ENCODE measurements around the gene PTPN6. TPM values are rescaled to one million over a fixed set of nuclear protein-coding genes. Genes with fewer than 3 reads are reported as not detected.

The PTPN6 gene
- total RNA-seq, 2 experiments from 2014 or later = 295 to 299 TPM

- H3K4me3 Mint-ChIP-seq = peak overlapping the region; percentile 50
- no peaks in the 10 kb centered on the region for H3K9me3 Mint-ChIP-seq
- ChIA-PET CTCF (interaction anchor here (1.0 to 4.7 kb wide), 21 partner anchors 9 to 219 kb away, joined by 3 to 28 read pairs (median 10); partner anchors contain the start of genes C12orf57, C1RL, ENO2 and LPCAT3), POLR2A (interaction anchor here (0.6 to 19.4 kb wide), 14 partner anchors 9 to 433 kb away, joined by 3 to 295 read pairs (median 6); partner anchors contain the start of genes C12orf57, MRPL51, PTPN6 and RNU7-1)
- DNase-seq = no peak
- H3K27ac Mint-ChIP-seq = peak overlapping the region; percentile 31
- no peaks in the 10 kb centered on the region for H3K27me3 Mint-ChIP-seq
- peaks cover 60% of the 10 kb centered on the region for H3K4me1 Mint-ChIP-seq
- peaks cover 32% of the 10 kb centered on the region for H3K36me3 Mint-ChIP-seq (ENCODE audit: low read depth)
Observed at GRCh38 chr12:6925540-6926279, 25.4 kb upstream of the PTPN6 start.

GRCh38 chr12:6927379-6928021 is 23.7 kb upstream of the PTPN6 start, which contains the start of gene ATN1:
ATN1 (plus strand) TSS chr12:6927959; CDS start chr12:6934002, 6,043 bp downstream.
- peaks cover 68% of the 10 kb centered on the region for H3K4me1 Mint-ChIP-seq
- H3K27me3 Mint-ChIP-seq = no peaks in the 10 kb centered on the region
- DNase-seq = peak; percentile 48
- peak within 1 kb of the TSS; percentile 90 for H3K4me3 Mint-ChIP-seq
- peak within 1 kb of the TSS; percentile 78 for H3K27ac Mint-ChIP-seq
- H3K36me3 Mint-ChIP-seq (ENCODE audit: low read depth) = peaks cover 20% of the 10 kb centered on the region
- no peaks in the 10 kb centered on the region for H3K9me3 Mint-ChIP-seq
- ChIA-PET POLR2A (interaction anchor here (0.6 to 19.4 kb wide), 16 partner anchors 9 to 185 kb away, joined by 3 to 295 read pairs (median 6); partner anchors contain the start of genes C12orf57, C1RL, ENO2 and PTPN6), CTCF (interaction anchor here (0.5 to 4.7 kb wide), 9 partner anchors 10 to 186 kb away, joined by 3 to 28 read pairs (median 11); partner anchors contain the start of genes C12orf57, LRRC23, RNU7-1 and SPSB2)

GRCh38 chr12:6928022-6928702 is 23.0 kb upstream of the PTPN6 start:
- Mint-ChIP-seq H3K27ac (peak overlapping the region; percentile 78), H3K4me3 (peak overlapping the region; percentile 78), H3K27me3 (no peaks in the 10 kb centered on the region), H3K36me3 (ENCODE audit: low read depth) (peaks cover 18% of the 10 kb centered on the region), H3K9me3 (no peaks in the 10 kb centered on the region), H3K4me1 (peaks cover 69% of the 10 kb centered on the region)
- POLR2A ChIA-PET = interaction anchor here (0.6 to 19.4 kb wide), 7 partner anchors 8 to 59 kb away, joined by 3 to 295 read pairs (median 7); partner anchors contain the start of genes C12orf57, PTPN6, RNU7-1 and SPSB2
- CTCF ChIA-PET = interaction anchor here (0.5 to 4.7 kb wide), 3 partner anchors 9 to 59 kb away, joined by 3 to 27 read pairs (median 4); partner anchors contain the start of gene SPSB2
- no peak for DNase-seq

- CTCF ChIA-PET = interaction anchor here (1.0 to 1.3 kb wide), 6 partner anchors 9 to 235 kb away, joined by 3 to 7 read pairs (median 3); partner anchors contain the start of genes C12orf57 and RNU7-1
- DNase-seq = no peak
- Mint-ChIP-seq H3K27ac (peak overlapping the region; percentile 78), H3K9me3 (no peaks in the 10 kb centered on the region), H3K4me1 (peaks cover 76% of the 10 kb centered on the region), H3K27me3 (no peaks in the 10 kb centered on the region), H3K36me3 (ENCODE audit: low read depth) (peaks cover 16% of the 10 kb centered on the region), H3K4me3 (peak overlapping the region; percentile 78)
- POLR2A ChIA-PET = interaction anchor here (1.1 to 19.4 kb wide), 7 partner anchors 7 to 60 kb away, joined by 3 to 295 read pairs (median 7); partner anchors contain the start of genes C12orf57, PTPN6, RNU7-1 and SPSB2
Observed at GRCh38 chr12:6928703-6929407, 22.3 kb upstream of the PTPN6 start.

GRCh38 chr12:6929466-6930452 is 21.4 kb upstream of the PTPN6 start:
- POLR2A ChIA-PET = interaction anchor here (1.1 to 19.4 kb wide), 6 partner anchors 7 to 60 kb away, joined by 3 to 295 read pairs (median 8); partner anchors contain the start of genes C12orf57, PTPN6, RNU7-1 and SPSB2
- no peak for DNase-seq
- Mint-ChIP-seq H3K9me3 (no peaks in the 10 kb centered on the region), H3K4me3 (peak overlapping the region; percentile 78), H3K4me1 (peaks cover 76% of the 10 kb centered on the region), H3K36me3 (ENCODE audit: low read depth) (peaks cover 19% of the 10 kb centered on the region), H3K27me3 (no peaks in the 10 kb centered on the region), H3K27ac (peak overlapping the region; percentile 78)
- CTCF ChIA-PET = interaction anchor here (1.0 to 1.3 kb wide), 5 partner anchors 8 to 234 kb away, joined by 3 to 7 read pairs (median 3); partner anchors contain the start of genes C12orf57 and RNU7-1

- H3K9me3 Mint-ChIP-seq = no peaks in the 10 kb centered on the region
- H3K4me3 Mint-ChIP-seq = no peak overlapping the region
- peaks cover 76% of the 10 kb centered on the region for H3K4me1 Mint-ChIP-seq
- no peaks in the 10 kb centered on the region for H3K27me3 Mint-ChIP-seq
- ChIA-PET CTCF (interaction anchor here (1.0 to 1.4 kb wide), 3 partner anchors 9 to 60 kb away, joined by 4 to 6 read pairs (median 4); partner anchors contain the start of gene SPSB2), POLR2A (interaction anchor here (0.7 to 19.4 kb wide), 6 partner anchors 10 to 175 kb away, joined by 3 to 295 read pairs (median 3); partner anchors contain the start of genes C12orf57, ENO2, PTPN6 and RNU7-1)
- H3K36me3 Mint-ChIP-seq (ENCODE audit: low read depth) = peaks cover 39% of the 10 kb centered on the region
- DNase-seq = no peak
- H3K27ac Mint-ChIP-seq = peak overlapping the region; percentile 76
Observed at GRCh38 chr12:6932766-6933165, 18.4 kb upstream of the PTPN6 start.

GRCh38 chr12:6934110-6934509 is 17.0 kb upstream of the PTPN6 start:
- H3K27ac Mint-ChIP-seq = peak overlapping the region; percentile 41
- DNase-seq = no peak
- H3K4me3 Mint-ChIP-seq = no peak overlapping the region
- H3K27me3 Mint-ChIP-seq = no peaks in the 10 kb centered on the region
- ChIA-PET POLR2A (interaction anchor here (1.4 to 19.4 kb wide), 5 partner anchors 8 to 66 kb away, joined by 4 to 295 read pairs (median 34); partner anchors contain the start of genes ATN1, C12orf57, PTPN6 and RNU7-1), CTCF (interaction anchor here (1.0 to 2.4 kb wide), 3 partner anchors 10 to 65 kb away, joined by 3 to 15 read pairs (median 3); no protein-coding TSS in a partner anchor)
- H3K9me3 Mint-ChIP-seq = no peaks in the 10 kb centered on the region
- peaks cover 77% of the 10 kb centered on the region for H3K4me1 Mint-ChIP-seq
- peaks cover 35% of the 10 kb centered on the region for H3K36me3 Mint-ChIP-seq (ENCODE audit: low read depth)

GRCh38 chr12:6935371-6936193 is 15.6 kb upstream of the PTPN6 start:
- H3K36me3 Mint-ChIP-seq (ENCODE audit: low read depth) = peaks cover 38% of the 10 kb centered on the region
- no peak for DNase-seq
- ChIA-PET CTCF (interaction anchor here (2.4 to 6.5 kb wide), 3 partner anchors 10 to 28 kb away, joined by 15 to 71 read pairs (median 27); partner anchors contain the start of gene ATN1), POLR2A (interaction anchor here (1.0 to 19.4 kb wide), 7 partner anchors 9 to 83 kb away, joined by 4 to 295 read pairs (median 48); partner anchors contain the start of genes ATN1, C12orf57, CDCA3 and PTPN6)
- no peaks in the 10 kb centered on the region for H3K9me3 Mint-ChIP-seq
- peak overlapping the region; percentile 88 for H3K4me3 Mint-ChIP-seq
- H3K27me3 Mint-ChIP-seq = no peaks in the 10 kb centered on the region
- peak overlapping the region; percentile 95 for H3K27ac Mint-ChIP-seq
- peaks cover 69% of the 10 kb centered on the region for H3K4me1 Mint-ChIP-seq

GRCh38 chr12:6936194-6936635 is 14.9 kb upstream of the PTPN6 start:
- peak overlapping the region; percentile 95 for H3K27ac Mint-ChIP-seq
- CTCF ChIA-PET = interaction anchor here (0.7 to 6.5 kb wide), 3 partner anchors 10 to 27 kb away, joined by 3 to 71 read pairs (median 27); partner anchors contain the start of gene ATN1
- no peak for DNase-seq
- peaks cover 64% of the 10 kb centered on the region for H3K4me1 Mint-ChIP-seq
- H3K27me3 Mint-ChIP-seq = no peaks in the 10 kb centered on the region
- H3K4me3 Mint-ChIP-seq = peak overlapping the region; percentile 88
- POLR2A ChIA-PET = interaction anchor here (0.7 to 19.4 kb wide), 9 partner anchors 10 to 172 kb away, joined by 4 to 295 read pairs (median 34); partner anchors contain the start of genes ATN1, C12orf57, C1RL and CDCA3
- no peaks in the 10 kb centered on the region for H3K9me3 Mint-ChIP-seq
- H3K36me3 Mint-ChIP-seq (ENCODE audit: low read depth) = peaks cover 38% of the 10 kb centered on the region

All from activated CD4-positive, alpha-beta memory T cell treated with anti-CD3 and anti-CD28 coated beads, Interleukin-2, amount 10 ng/mL, durations not matched to agents 7 days and 5 days (primary cell).